Lung (tissue), 12 donors: ENCODE results near the gene ASAP2. TPM values are rescaled to one million over a fixed set of nuclear protein-coding genes. Genes with fewer than 3 reads are reported as not detected.

Source experiments
- ATAC-seq: fragments of 200-7000 bp; cut with Tn5 transposase; one replicate; pipeline ENCODE4 v1.9.1; 2020; ENCODE audit warnings: moderate number of reproducible peaks; ENCODE audit not compliant: insufficient read depth, low FRiP score
- DNase-seq, 3 donors: peaks; one replicate each; pipeline ENCODE4 v3.0.0-alpha.2; 2013 to 2017
- H3K27ac ChIP-seq, 2 donors: one replicate each; pipeline ENCODE4 v1.5.1; 2013; ENCODE audit warnings: mild to moderate bottlenecking in 2 of 2, moderate library complexity in 2 of 2, control low read depth in 1 of 2, inconsistent platforms in 1 of 2, low read depth in 1 of 2, low read length in 1 of 2
- H3K27me3 ChIP-seq, 3 donors: one replicate each; pipeline ENCODE4 v1.5.1; 2013; ENCODE audit warnings: low read length in 2 of 3; ENCODE audit not compliant: control insufficient read depth in 3 of 3, insufficient read depth in 3 of 3
- H3K36me3 ChIP-seq, 4 donors: one replicate each; pipeline ENCODE4 v1.5.1; 2013; ENCODE audit warnings: low read length in 4 of 4, mild to moderate bottlenecking in 1 of 4, moderate library complexity in 1 of 4; ENCODE audit not compliant: control insufficient read depth in 4 of 4, insufficient read depth in 4 of 4
- H3K4me1 ChIP-seq, 5 donors: one replicate each; pipeline ENCODE4 v1.5.1; 2013; ENCODE audit warnings: low read length in 5 of 5, mild to moderate bottlenecking in 2 of 5, moderate library complexity in 1 of 5; ENCODE audit not compliant: control insufficient read depth in 5 of 5, insufficient read depth in 5 of 5
- H3K4me3 ChIP-seq: one replicate; pipeline ENCODE4 v1.5.1; 2013; ENCODE audit warnings: mild to moderate bottlenecking, control low read depth, moderate library complexity
- H3K9ac ChIP-seq, 2 donors: one replicate each; pipeline ENCODE4 v1.5.1; 2013; ENCODE audit warnings: low read length in 2 of 2, control low read depth in 1 of 2; ENCODE audit not compliant: insufficient read depth in 1 of 2
- H3K9me3 ChIP-seq, 4 donors: one replicate each; pipeline ENCODE4 v1.5.1; 2013; ENCODE audit warnings: low read length in 3 of 4, mild to moderate bottlenecking in 1 of 4, moderate library complexity in 1 of 4; ENCODE audit not compliant: control insufficient read depth in 4 of 4, insufficient read depth in 3 of 4
- CTCF ChIP-seq: IDR thresholded peaks from 2 replicates; pipeline ENCODE4 v1.5.1; 2012; ENCODE audit warnings: mild to moderate bottlenecking; ENCODE audit errors: control extremely low read depth, extremely low read depth
- WGBS, 2 donors: extraction: QIAGEN DNeasy Blood & Tissue Kit; methylation state at CpG; one replicate each; pipeline ENCODE4 v1.1.7; 2013; 5-methylcytosine and 5-hydroxymethylcytosine counted together
- polyA plus RNA-seq, 2 donors: library from polyadenylated mRNA; stranded (reverse); fragments of 200-250 nt; gene quantifications; one replicate each; pipeline ENCODE4 v1.2.1, GENCODE V29; 2013
- total RNA-seq, 2 donors: library from RNA; depleted of rRNA in 1 of 2; stranded (reverse); fragments of >200 nt in 1 of 2; gene quantifications; one replicate each; pipeline ENCODE4 v1.2.1, GENCODE V29; 2014 to 2021
- donor health status: control.
- donor health status: control.
- donor health status: Bipolar disorder and iron deficiency.
- donor health status: healthy.
- donor health status: DM: yes; HTN: yes; CAD: no.

The ASAP2 gene
- total and polyA plus RNA-seq, 4 donors, result 7.4 to 30.9 (median 17.0) TPM

DNA sequence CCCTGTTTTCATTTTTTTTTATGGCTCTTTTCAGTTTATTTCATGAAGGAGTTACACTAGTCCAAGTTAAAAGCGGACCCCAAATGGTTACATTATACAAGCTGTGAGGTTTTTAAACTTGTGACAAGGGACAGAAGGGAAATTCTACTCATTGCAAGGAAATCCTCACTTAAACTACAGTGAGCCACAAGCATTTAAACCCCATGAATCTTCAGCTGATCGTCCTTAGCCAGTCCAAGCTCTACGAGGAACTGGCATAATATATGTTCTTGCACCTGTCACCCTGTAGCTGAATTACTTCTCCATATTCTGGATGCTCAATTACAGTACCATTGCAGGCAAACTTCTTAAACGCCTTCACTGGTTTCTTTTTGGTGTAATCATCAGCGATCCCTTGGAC is 64.5 kb downstream of the ASAP2 start:
- no peak for ATAC-seq
- TF ChIP-seq CTCF, result no peak
- Histone ChIP-seq H3K27me3 (no peaks in the 10 kb centered on the region), H3K9ac (no peak overlapping the region), H3K36me3 (no peaks in the 10 kb centered on the region), H3K27ac (no peak overlapping the region), H3K4me3 (no peak overlapping the region), H3K9me3 (no peaks in the 10 kb centered on the region), H3K4me1 (peaks cover 0 to 16% (median 8%) of the 10 kb centered on the region in 5 donors)
- 69 to 76% methylated on average over 5 of the region's 5 CpGs for WGBS, 2 donors
- no peak for DNase-seq

DNA sequence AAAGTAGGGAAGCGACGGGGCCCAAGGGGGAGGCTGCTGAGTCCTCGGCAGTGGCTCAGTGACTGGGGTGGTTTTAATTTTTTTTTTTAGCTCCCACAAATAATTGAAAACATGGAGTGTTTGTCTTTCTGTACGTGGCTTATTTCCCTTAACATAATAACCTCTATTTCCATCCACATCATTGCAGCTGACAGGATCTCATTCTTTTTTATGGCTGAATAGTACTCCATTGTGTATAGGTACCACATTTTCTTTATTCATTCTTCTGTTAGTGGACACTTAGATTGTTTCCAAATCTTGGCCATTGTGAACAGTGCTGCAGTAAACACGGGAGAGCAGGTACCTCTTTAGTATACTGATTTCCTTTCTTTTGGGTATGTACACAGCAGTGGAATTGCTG is 65.1 kb downstream of the ASAP2 start:
- Histone ChIP-seq H3K9ac (no peak overlapping the region), H3K36me3 (no peaks in the 10 kb centered on the region), H3K27ac (no peak overlapping the region), H3K4me1 (peaks cover 0 to 17% (median 8%) of the 10 kb centered on the region in 5 donors), H3K9me3 (no peaks in the 10 kb centered on the region), H3K4me3 (no peak overlapping the region), H3K27me3 (no peaks in the 10 kb centered on the region)
- no peak for DNase-seq
- 94% methylated on average over 5 of the region's 5 CpGs for WGBS, 2 donors
- no peak for TF ChIP-seq CTCF
- no peak for ATAC-seq

- no peaks in the 10 kb centered on the region for H3K36me3 ChIP-seq
- H3K4me3 ChIP-seq, result no peak overlapping the region
- H3K9ac ChIP-seq, result no peak overlapping the region
- DNase-seq (no peak), ATAC-seq (no peak)
- H3K27me3 ChIP-seq, result no peaks in the 10 kb centered on the region
- no peak for TF ChIP-seq CTCF
- H3K9me3 ChIP-seq, result no peaks in the 10 kb centered on the region
- peaks cover 0 to 17% (median 6%) of the 10 kb centered on the region in 5 donors for H3K4me1 ChIP-seq
- H3K27ac ChIP-seq, result no peak overlapping the region
- WGBS, 2 donors, result 75 to 82% methylated on average over 5 of the region's 5 CpGs
Observed at GRCh38 chr2:9273486-9274130, 67.0 kb downstream of the ASAP2 start.
